ENCODE measurements around the gene TTK. TPM values are rescaled to one million over a fixed set of nuclear protein-coding genes. Genes with fewer than 3 reads are reported as not detected.

Gene TTK
- under 1 TPM; 0.52 to 0.62 TPM for total RNA-seq
- long read RNA-seq, result 0 reads

DNA sequence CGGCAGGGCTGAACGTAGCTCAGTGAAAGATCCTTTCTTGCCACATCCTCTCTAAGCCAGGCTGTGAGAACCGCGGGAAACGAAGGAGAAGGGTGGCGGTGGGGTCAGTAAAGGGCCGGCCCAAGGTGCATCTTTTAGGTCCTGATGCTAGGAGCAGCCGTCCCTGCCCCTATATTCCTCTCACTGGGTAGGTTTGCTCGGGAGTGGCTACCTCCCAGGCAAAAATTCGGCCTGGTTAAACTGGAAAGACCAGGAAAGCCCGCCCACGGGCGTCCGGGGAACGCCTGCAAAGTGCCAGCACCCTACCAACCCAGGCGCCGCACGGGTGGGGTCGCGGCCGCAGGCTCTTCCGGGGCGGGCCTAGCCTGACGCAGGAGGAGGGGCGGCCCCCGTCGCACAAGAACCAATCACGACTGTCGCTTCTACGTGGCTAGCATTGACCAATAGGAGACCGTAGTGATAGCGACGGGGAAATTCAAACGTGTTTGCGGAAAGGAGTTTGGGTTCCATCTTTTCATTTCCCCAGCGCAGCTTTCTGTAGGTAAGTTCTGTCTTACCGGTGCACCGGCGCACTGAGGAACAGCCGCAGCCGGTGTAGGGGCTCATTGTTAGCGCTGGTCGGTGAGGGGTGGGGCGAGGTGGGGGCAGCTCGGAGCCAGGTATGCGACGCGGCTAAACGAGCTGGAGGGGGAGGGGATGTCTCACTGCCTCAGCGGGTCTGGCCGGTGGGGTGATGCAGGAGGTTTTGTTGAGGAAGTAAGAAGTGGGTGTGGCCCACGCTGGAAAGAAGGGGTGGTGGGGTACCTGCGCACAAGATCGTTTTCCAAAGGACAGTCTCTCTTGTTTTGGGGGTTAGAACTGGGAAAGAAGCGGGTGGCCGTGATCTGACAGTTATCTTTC, at the start of gene TTK:
Gene TTK (plus strand): TSS at position 477 of the 900 bp plus-strand sequence. CDS start 1,195 bp downstream, outside the sequence.
- intact Hi-C loops (cut with DNase I), result loop anchor here in 1 of 2 donors (5.0 kb wide), 1 partner anchor 103 kb away; the partner anchor contains the start of gene BCKDHB
- DNase-seq (peak; percentile 95), ATAC-seq (peak; percentile 100)

GRCh38 chr6:79954849-79955248, 49.6 kb upstream of the TTK start:
- intact Hi-C loops (cut with DNase I), result no loop called here
- no peak for ATAC-seq
- no peak for DNase-seq

DNA sequence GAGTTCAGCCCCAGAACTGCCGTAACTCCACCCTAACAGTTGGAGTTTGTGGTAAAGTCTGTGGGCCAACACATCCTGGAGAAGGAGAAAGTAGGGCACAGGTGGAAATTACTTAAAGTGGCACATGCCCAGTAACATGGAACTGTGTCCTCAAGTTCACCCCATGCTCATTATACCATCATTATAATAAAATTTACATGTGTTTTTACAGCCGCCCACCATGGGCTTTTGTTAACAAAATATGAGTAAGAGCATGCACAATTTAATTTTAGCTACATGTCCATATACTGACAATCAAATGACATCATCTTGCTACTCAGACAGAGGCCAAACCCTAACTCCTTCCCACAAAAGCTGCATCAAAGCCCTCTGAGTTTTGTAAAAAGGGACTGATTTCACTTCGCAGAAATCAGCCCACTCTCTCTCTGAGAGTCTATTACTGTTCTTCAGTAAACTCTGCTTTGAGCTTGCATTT, 39.8 kb upstream of the TTK start:
- no peak for DNase-seq
- intact Hi-C loops (cut with DNase I), result no loop called here
- no peak for ATAC-seq

DNA sequence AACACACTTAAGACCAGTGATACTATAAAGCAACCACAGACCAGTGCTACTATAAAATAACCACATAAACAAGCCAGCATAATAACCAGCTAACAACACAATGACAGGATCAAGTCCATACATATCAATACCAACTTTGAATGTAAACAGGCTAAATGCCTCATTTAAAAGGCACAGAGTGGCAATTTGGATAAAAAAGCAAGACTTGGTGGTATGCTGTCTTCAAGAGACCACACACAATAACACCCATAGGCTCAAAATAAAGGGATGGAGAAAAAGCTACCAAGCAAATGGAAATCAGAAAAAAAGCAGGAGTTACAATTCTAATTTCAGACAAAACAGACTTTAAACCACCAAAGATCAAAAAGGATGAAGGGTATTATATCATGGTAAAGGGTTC, 37.3 kb upstream of the TTK start:
- intact Hi-C loops (cut with DNase I), result no loop called here
- ATAC-seq, result no peak
- DNase-seq, result no peak

DNA sequence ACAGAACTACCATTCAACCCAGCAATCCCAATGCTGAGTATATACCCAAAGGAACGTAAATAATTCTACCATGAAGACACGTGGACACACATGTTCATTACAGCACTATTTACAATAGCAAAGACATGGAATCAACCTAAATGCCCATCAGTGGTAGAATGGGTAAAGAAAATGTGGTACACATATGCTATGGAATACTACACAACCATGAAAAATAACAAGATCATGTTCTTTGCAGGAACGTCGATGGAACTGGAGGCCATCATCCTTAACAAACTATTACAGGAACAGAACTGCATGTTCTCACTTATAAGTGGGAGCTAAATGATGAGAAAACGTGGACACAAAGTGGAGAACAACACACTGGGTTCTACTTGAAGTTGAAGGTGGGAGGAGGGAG, 34.7 kb upstream of the TTK start:
- DNase-seq (no peak), ATAC-seq (no peak)
- intact Hi-C loops (cut with DNase I), result no loop called here

- ATAC-seq (no peak), DNase-seq (no peak)
- intact Hi-C loops (cut with DNase I), result no loop called here
Measured at GRCh38 chr6:79971193-79971592, 33.3 kb upstream of the TTK start.

GRCh38 chr6:79981652-79982051, 22.8 kb upstream of the TTK start:
- DNase-seq, result no peak
- intact Hi-C loops (cut with DNase I), result no loop called here
- ATAC-seq, result no peak

GRCh38 chr6:79984261-79984660, 20.2 kb upstream of the TTK start:
- intact Hi-C loops (cut with DNase I), result no loop called here
- no peak for ATAC-seq
- DNase-seq, result no peak

- intact Hi-C loops (cut with DNase I), result no loop called here
- ATAC-seq, result no peak
Measured at GRCh38 chr6:79985128-79985527, 19.3 kb upstream of the TTK start.

GRCh38 chr6:79989641-79990040, 14.8 kb upstream of the TTK start:
- no peak for DNase-seq
- ATAC-seq, result no peak
- intact Hi-C loops (cut with DNase I), result no loop called here

More at GRCh38 chr6:79985128-79985527, 19.3 kb upstream of the TTK start:
- DNase-seq, result no peak

DNA sequence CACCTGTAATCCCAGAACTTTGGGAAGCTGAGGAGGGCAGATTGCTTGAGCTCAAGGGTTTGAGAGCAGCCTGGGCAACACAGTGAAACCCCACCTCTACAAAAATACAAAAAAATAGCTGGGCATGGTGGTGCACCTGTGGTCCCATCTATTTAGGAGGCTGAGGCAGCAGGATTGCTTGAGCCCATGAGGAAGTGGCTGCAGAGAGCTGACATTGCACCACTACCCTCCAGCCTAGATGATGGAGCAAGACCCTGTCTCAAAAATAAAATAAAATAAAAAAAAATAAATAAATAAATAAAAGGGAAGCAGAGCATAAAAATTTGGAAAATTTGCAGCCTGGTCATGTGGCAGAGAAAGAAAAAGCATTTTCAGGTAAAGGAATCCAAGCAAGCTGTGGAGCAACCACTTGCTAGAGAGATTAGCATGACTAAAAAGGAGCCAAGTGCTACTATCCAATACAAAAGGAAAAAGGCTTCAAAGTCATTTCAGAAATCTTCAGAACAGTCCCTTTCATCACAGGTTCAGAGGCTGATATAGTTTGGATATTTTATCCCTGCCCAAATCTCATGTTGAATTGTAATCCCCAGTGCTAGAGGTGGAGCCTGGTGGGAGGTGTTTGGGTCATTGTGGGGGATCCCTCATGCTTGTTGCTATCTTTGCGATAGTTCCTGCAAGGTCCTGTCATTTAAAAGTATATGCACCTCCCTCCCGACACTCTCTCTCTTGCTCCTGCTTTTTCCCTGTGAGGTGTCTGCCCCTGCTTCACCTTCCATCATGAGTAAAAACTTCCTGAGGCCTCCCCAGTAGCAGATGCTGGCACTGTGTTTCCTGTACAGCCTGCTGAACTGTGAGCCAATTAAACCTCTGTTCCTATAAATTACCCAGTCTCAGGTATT, 11.2 kb upstream of the TTK start:
- intact Hi-C loops (cut with DNase I), result no loop called here
- DNase-seq (no peak), ATAC-seq (no peak)

- intact Hi-C loops (cut with DNase I), result no loop called here
- ATAC-seq (no peak), DNase-seq (no peak)
Measured at GRCh38 chr6:79993911-79994309, 10.5 kb upstream of the TTK start.

DNA sequence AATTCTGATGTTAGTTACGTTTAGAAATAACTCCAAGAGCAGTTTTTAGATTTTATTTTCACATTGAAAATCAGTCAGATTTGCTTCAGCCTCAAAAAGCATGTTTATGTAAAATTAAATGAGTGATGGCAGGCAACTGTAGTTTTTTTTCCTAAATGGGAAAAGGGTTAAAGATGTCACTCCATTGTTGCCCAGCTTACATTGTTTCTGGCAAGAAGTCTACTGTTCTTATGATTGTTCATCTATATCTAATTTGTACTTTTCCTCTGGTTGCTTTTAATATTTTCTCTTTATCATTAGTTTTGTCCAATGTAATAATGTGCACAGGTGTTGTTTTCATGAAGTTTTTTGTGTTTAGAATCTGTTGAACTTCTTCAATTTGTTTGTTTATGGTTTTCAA, 6.7 kb upstream of the TTK start:
- no peak for ATAC-seq
- DNase-seq, result no peak
- intact Hi-C loops (cut with DNase I), result no loop called here

- DNase-seq, result no peak
- no peak for ATAC-seq
- intact Hi-C loops (cut with DNase I), result no loop called here
Measured at GRCh38 chr6:80001337-80001736, 3.1 kb upstream of the TTK start.

DNA sequence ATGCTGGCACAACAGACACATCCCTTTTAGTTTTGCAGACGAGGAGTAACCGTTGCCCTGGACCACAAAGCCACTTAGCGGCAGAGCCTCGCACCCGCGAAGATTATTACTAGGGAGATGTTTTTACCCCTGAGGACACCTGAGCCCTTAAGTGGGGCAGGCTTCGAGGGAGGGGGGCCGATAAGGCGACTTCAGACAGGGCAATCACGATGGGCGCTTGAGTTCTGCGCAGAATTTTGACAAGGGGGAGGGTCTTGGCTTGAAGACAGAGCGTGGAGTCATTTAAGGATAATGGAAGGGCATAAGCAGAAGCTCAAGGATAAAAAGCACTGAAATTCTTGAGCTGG, 650 bp upstream of the TTK start:
- ATAC-seq, result peak; percentile 36 to 55
- intact Hi-C loops (cut with DNase I), result no loop called here
- no peak for DNase-seq

DNA sequence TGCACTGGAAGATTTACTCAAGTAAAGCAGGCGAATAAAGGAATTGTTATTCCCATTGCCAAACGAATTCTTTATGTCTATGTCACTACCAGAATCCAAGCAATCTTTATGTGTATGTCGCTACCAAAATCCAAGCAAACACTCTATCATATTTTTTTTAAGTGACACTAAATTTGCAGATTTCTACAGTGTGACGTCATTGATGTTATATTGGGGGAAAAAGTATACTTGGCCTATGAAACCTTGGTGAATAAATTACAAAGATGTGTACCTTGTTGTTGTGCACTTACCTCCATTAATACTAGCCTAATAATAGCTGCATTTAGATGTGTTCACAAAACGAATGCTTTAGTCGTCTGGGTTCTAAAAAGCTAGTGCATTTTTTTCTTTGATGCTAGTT, 957 bp downstream of the TTK start:
- intact Hi-C loops (cut with DNase I), result loop anchor here in 1 of 2 donors (5.0 kb wide), 1 partner anchor 102 kb away; the partner anchor contains the start of gene BCKDHB
- ATAC-seq, result no peak
- no peak for DNase-seq

DNA sequence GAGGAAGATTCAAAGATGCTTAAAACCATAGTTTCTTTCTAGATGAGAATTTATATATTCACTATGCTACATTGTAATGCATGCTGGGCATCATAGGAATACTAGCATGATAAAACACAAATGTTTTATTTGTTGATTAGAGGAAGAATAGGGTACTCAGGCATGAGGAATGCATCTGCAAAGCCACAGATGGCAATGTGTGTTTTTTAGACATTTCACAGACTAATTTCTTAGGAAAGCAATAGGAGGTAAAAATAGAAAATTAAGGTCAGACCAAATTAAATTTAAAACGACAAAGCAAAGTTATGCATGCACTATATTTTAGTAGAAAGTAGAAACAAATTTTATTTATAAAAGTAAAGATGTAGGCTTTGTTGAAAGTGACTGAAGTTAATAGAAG, 2.1 kb downstream of the TTK start:
- ATAC-seq (no peak), DNase-seq (no peak)
- intact Hi-C loops (cut with DNase I), result loop anchor here in 1 of 2 donors (5.0 kb wide), 1 partner anchor 101 kb away; the partner anchor contains the start of gene BCKDHB

DNA sequence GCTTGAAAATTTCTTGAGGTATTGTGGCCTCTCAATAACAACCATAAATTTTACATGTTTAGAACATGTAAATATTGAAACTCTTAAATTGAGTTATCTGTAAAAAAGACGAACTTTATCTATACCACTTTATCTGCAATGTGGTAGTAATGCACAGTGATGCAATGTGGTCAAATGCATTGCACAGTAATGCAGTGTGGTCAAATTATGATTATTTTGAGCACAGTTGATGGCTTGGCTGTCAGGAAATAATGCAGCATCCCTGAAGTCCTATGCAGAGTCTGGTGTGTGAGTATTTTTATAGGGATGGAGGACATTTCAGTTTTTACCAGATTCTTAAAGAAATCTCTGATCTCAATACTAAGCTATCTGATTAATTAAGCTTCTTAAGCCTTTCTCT, 5.1 kb downstream of the TTK start:
- DNase-seq, result no peak
- ATAC-seq, result no peak
- intact Hi-C loops (cut with DNase I), result loop anchor here in 1 of 2 donors (5.0 kb wide), 1 partner anchor 98 kb away; the partner anchor contains the start of gene BCKDHB

GRCh38 chr6:80010288-80010687, 5.8 kb downstream of the TTK start:
- DNase-seq (no peak), ATAC-seq (no peak)
- intact Hi-C loops (cut with DNase I), result no loop called here
